ENCODE results near the gene TATDN2.

Gene TATDN2

GRCh38 chr3:10320320-10320677 lies 72.0 kb downstream of the TATDN2 start:
- DNase-seq, result no peak

- DNase-seq, result no peak
These were observed 73.5 kb downstream of the TATDN2 start for GRCh38 chr3:10321630-10322351.

- DNase-seq, result no peak
These were observed 74.1 kb downstream of the TATDN2 start for GRCh38 chr3:10322352-10322710.

GRCh38 chr3:10327592-10327991 lies 79.3 kb downstream of the TATDN2 start:
- DNase-seq, result no peak

- no peak for DNase-seq
These were observed 80.3 kb downstream of the TATDN2 start for GRCh38 chr3:10328460-10329071.

- no peak for DNase-seq
These were observed 81.3 kb downstream of the TATDN2 start for GRCh38 chr3:10329495-10330015.

GRCh38 chr3:10330319-10330718 lies 82.1 kb downstream of the TATDN2 start:
- DNase-seq, result no peak

All from T-helper 9 cell (primary cell).